NCI-H2029 treated with DMSO at 0.1 percent for 48 hours (cell line): ENCODE data around the gene PLA2G2C.
"Not testable (repeated sequence)": the region's sequence is repeated elsewhere in the genome, so short reads cannot be mapped to it uniquely, and the experiment has no call there.

ENCODE experiments used
- DNase-seq: peaks from one replicate; lab custom pipeline; 2025; lab: John Stamatoyannopoulos, UW

PLA2G2C gene, protein sequence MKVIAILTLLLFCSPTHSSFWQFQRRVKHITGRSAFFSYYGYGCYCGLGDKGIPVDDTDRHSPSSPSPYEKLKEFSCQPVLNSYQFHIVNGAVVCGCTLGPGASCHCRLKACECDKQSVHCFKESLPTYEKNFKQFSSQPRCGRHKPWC

GRCh38 chr1:20185834-20186782 lies at the start of gene PLA2G2C, which contains the start of gene UBXN10:
TSS of gene PLA2G2C (minus strand) at chr1:20186518. CDS start at chr1:20177363, 9,155 bp downstream.
TSS of gene UBXN10 (plus strand) at chr1:20186096. CDS start at chr1:20190562, 4,466 bp downstream.
- DNase-seq, result no peak

DNA sequence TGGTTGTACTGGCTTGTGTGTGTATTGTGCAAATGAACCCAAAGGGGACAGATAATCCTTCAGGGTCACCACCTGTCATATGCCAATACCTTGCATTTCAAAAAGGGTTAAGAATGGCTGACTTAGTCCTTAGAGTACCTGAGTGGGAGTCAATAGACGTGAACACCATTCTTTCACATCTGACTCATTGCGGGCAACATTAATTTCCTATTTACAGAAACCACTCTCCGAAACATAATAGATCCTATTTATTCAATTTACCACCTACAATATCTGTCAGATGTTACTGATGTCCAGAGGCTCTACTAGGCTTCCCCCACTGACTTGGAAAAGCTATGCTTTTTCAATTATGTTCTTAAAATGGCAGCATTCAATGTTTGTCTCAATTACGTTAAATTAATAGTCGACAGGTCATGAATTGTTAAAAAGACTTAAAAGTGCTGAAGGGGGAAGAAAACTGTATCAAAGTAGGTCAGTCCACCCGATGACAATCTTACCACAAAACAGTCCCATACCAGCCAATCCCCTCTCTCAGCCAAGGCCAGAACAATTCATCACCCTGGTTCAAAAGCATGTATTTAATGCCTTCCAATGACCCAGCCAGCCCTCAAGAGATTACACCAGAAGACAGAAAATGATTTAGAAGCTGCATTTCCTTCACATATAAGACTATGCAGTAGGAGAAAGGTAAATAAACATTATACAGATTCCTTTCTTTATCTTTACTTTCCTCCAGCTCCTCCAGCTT lies 48.6 kb upstream of the PLA2G2C start:
- no peak for DNase-seq

DNA sequence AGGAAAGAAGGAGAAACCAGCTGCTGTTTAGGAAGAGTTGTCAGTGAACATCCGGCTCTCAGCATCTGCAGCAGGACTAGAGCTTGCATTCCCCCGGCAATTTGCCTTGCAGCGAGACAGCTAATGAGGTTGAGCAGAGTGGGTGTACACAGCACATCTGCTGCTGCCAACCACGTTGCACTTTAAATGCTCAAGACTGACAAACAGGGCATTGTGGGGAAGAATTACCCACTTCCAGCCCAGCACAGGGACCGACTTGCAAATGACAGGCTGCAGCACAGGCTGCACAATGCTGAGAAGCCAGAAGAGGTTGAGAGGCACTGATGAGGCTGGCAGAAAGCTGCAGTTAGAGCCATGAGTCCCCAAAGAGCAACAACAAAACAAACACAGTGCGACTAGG lies 47.5 kb upstream of the PLA2G2C start:
- DNase-seq, result no peak

DNA sequence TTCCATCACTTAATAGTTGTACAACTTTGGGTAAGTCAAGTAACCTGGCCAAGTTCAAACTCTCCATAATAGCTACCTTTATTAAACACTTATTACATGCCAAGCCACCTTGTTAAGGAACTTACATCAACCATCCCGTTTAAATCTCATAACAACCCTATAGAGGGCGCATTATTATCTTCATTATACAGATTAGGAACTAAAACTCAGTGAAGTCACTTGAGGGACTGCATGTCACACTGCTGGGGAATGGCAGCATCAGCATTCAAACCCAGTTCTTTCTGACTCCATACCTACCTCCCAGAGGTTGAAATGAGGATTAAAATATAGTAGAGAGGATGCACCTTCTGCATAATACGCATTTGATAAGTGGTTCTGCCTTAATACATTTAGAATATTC lies 47.1 kb upstream of the PLA2G2C start:
- no peak for DNase-seq

DNA sequence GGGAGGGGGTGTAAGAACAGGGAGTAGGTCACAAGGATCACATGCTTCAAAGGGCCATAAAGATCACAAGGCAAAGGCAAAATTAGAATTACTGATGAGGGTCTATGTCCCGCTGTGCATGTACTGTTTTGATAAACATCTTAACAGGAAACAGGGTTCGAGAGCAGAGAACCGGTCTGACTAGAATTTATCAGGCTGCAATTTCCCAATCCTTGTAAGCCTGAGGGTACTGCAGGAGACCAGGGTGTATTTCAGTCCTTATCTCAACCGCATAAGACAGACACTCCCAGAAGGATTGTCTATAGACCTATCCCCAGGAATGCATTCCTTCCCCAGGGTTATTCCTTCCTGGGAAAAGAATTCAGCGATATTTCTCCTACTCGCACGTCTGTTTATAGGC lies 46.2 kb upstream of the PLA2G2C start:
- DNase-seq, result not testable (repeated sequence)

GRCh38 chr1:20229171-20229570 lies 42.9 kb upstream of the PLA2G2C start:
- DNase-seq, result no peak

DNA sequence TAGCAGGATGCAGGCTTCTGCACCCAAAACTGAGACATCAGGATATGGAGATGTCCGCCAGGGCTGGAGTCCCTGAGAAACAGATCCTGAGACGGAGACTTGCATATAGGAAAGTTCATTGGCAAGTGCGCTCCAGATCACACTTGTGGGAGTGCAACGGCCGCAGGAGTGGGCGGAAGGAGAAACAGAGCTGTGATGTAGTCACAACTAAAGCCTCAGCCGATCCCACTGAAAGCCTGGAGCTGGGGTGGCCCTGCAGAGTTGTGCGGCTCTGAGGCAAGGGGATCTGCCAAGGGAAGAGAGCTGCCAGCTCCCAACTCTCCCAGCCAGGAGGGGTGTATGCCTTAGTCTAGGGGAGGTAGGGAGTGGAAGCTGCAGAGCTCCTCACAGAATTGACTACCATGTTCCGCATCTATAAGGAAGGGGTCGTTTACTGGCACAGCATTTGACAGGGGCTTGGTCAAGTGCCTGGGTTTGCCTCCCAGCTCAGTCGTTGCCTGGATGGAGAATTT lies 42.1 kb upstream of the PLA2G2C start:
- DNase-seq, result no peak

DNA sequence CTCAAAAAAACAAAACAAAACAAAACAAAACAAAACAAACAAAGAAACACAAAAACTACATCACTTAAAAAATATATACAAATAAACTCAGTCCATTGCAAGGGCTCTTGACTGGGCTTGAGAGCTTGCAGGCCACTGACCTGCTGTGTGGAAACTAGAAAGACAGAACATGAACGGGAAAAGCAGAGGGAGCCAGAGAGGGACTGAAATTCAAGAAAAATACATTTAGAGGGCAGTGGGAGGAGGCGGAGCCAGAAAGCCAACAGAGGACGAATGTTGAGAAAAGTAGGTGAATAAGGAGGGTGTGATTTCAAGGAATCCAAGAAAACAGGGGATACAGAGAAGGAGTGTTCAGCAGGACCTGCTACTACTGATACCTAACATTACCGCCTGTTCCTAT lies 41.4 kb upstream of the PLA2G2C start:
- DNase-seq, result no peak

- DNase-seq, result no peak
Measured at GRCh38 chr1:20224546-20224945, 38.2 kb upstream of the PLA2G2C start.

DNA sequence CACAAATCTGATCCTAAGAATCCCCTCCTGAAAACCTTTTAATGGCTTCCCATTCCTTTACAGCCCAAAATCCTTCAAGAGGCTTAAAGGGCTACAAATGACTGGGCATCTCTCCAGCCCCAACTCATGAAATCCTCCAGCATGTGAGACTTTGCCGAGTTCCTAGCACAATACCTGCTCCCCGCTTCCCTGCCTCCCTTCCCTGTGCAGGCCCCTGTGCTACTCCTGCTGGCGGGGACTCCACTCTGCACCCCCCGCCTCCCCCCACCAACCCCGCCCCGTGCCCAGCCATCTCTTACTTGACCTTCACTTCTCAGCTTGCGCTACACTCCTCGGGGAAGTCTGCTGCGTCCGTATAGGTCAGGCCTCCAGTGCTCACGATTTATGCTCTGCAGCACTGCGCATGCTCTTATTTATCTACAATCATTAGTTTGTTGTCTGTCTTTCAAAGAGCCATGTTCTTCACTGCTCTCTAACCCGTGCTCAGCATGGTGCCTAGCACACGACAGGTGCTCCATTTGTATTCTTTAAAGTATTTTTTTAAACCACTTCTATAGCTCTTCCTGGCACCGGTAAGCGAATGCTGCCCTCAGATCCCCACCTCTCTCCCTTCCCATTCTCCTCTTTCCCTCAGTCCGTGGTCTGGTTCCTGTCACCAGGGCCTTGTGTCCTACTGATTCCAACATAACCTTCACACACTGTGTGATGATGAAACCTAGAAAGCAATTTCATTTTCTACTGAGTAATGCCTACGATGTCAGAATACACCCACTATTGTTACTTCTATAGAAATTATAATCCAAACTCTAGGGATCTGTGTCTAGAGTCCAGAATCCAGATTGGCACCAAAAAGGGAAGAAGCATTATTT lies 37.5 kb upstream of the PLA2G2C start:
- DNase-seq, result no peak

DNA sequence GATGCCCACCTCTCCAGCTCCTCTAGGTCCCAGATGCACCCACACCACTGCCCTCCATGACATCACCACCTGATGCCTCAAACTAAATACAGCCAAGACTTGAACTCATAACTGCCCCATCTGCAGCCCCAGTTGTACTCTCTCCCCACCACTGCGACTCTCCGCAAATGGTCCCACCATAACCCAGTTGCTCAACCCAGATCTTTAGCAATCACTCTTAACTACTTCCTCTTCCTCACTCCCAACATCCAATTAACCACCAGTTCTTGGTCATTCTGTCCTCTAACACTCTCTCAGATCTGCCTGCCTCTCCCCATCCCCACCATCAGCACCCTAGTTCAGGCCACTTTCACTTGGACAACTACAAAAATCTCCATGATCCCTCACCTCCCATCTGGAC lies 36.8 kb upstream of the PLA2G2C start:
- DNase-seq, result no peak

GRCh38 chr1:20220036-20220435 lies 33.7 kb upstream of the PLA2G2C start:
- DNase-seq, result no peak

DNA sequence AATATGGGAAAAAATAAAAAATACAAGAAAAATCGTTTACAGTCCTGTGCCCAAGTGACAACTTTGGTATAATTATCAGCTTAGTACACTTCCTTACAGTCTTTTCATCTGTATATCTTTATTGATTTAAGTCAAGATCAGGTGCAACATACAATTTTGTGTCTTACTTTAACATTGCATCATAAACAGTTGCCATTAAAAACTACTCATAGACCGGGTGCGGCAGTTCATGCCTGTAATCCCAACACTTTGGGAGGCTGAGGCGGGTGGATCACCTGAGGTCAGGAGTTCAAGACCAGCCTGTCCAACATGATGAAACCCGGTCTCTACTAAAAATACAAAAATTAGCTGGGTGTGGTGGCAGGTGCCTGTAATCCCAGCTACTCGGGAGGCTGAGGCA lies 32.7 kb upstream of the PLA2G2C start:
- not testable (repeated sequence) for DNase-seq

DNA sequence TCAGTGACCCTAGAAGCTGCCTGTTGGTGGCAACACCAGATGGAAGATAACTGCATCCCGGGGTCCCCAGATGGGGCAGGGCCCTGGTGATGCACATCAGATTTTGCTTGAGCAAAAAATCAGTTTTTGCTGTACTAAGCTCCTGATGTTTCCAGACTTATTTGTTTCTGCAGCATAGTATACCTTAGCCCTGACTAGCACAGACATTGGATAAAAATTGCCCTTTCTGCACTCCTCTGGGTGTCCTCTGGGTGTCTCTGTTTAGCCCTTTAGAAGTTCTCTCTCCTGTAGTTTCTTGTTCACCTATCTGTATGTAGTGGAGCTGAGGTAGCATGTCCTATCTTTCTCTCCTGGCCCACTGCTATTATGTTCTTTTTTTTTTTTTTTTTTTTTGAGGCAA lies 30.3 kb upstream of the PLA2G2C start:
- DNase-seq, result peak; percentile 6

- DNase-seq, result no peak
Measured at GRCh38 chr1:20215716-20216115, 29.4 kb upstream of the PLA2G2C start.

- peak; percentile 57 for DNase-seq
Measured at GRCh38 chr1:20212685-20213331, 26.5 kb upstream of the PLA2G2C start.

DNA sequence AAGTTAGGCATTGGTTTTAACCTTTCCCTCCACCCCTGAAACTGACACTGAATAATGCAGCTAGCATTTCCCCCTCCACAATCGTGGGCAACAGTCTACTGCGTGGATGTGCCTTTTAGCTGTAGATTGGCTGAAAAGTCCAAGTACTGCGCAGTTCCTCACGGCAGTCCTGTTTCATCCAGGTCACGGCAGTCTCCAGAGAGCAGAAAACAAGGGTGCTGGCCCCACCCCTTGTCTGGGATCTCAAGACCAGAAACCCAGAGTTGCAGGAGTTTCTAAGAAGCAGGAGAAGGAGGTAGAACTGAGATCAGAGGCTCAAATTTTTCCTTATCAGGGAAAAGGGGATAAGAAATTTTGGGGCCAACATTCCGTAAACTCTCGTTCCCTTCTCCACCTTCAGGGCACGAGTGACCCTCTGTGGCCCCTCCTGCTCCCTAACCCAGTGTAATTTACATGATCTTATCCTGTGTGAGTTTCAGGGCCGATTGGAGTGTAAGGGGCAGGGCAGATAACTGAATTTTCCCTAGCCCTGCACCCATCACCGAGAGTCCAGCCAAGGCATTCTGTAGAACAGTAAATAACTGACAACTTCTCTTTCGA lies 25.9 kb upstream of the PLA2G2C start:
- no peak for DNase-seq

GRCh38 chr1:20211511-20211931 lies 25.2 kb upstream of the PLA2G2C start:
- no peak for DNase-seq

DNA sequence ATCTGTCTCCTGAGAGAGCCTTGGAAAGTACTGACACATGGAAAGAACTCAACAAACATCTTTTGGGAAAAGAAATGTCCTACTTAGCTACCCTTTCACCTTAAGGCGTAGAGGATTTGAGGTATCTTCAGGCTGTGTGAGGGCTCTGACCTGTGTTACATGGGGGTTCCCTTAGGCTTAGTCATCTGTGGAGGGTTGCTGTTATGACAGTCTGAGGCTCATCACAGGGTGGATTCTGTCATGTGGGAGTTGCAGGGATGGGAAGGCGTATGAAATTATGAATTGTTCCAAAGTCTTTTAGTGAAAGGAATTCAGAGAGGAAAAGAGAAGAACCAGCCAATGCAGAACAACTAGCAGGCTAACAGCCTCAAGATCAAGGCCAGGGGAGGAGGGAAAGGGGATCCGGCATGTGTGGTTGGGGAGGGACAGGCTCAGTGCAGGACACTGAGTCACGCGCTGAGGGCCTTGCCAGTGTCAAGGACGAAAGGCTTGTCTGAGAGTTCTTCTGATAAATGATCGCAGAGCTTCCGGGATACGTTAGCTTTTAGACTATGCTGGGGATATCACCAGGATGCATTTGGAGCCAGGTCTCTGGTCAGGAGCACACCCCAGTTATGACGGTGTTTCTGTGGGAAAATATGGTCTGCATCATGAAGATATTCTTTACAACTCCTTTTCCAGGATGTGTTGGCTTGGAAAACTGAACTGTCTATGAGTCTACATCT lies 24.6 kb upstream of the PLA2G2C start:
- no peak for DNase-seq

- no peak for DNase-seq
Measured at GRCh38 chr1:20209471-20209870, 23.2 kb upstream of the PLA2G2C start.
